ENCODE data around the gene SEMA5A. TPM values are rescaled to one million over a fixed set of nuclear protein-coding genes. Genes with fewer than 3 reads are reported as not detected.

The SEMA5A gene
- total RNA-seq, 4 donors from 2014 or later: 0.46 to 3.2 (median 1.7) TPM

- DNase-seq (no peak), ATAC-seq (no peak)
- no peak overlapping the region for H3K4me3 ChIP-seq
- H3K9me3 ChIP-seq: no peaks in the 10 kb centered on the region
- H3K36me3 ChIP-seq: no peaks in the 10 kb centered on the region
- TF ChIP-seq POLR2A (IDR thresholded peaks at IDR 0.05) (no peak), CTCF (IDR thresholded peaks at IDR 0.05 in 4 of 5, conservative IDR thresholded peaks at IDR 0.05 in 1 of 5) (no peak)
- H3K27ac ChIP-seq: no peak overlapping the region
- no peaks in the 10 kb centered on the region for H3K27me3 ChIP-seq
- H3K4me1 ChIP-seq: no peaks in the 10 kb centered on the region
- intact Hi-C loops (cut with DNase I; ENCODE audit: low total_unique reads): no loop called here
- in situ Hi-C loops (cut with MboI; ENCODE audit: low sequenced_read_pairs in 4 of 4): loop anchor here in 1 of 4 donors (25.0 kb wide), 1 partner anchor 164 kb away; the partner anchor contains the start of gene SEMA5A
Observed at GRCh38 chr5:9373571-9373970, 172.3 kb downstream of the SEMA5A start.

DNA sequence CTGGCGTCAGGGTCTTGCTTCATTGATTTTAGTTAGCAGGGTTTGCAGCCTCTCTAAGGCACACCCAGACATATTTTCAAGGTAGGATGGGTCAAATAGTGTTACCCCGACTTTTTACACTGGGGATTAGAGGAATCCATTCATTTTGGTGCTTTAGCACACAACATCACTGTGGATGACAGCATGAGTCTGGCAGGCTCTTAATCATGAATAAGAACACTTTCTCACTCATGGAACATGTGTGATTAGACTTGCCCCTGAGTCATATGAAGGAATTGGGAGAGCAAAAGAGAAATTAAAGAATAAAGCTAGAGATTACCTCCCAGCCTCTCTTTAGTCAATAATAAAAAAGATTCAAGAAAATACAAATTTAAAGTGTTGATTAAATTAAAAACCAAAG, 175.6 kb downstream of the SEMA5A start:
- DNase-seq (no peak), ATAC-seq (no peak)
- intact Hi-C loops (cut with DNase I; ENCODE audit: low total_unique reads) (no loop called here), in situ Hi-C loops (cut with MboI; ENCODE audit: low sequenced_read_pairs in 4 of 4) (loop anchor here in 1 of 4 donors (25.0 kb wide), 1 partner anchor 167 kb away; the partner anchor contains the start of gene SEMA5A)
- Histone ChIP-seq H3K36me3 (no peaks in the 10 kb centered on the region), H3K27ac (no peak overlapping the region), H3K4me3 (no peak overlapping the region), H3K9me3 (no peaks in the 10 kb centered on the region), H3K27me3 (no peaks in the 10 kb centered on the region), H3K4me1 (no peaks in the 10 kb centered on the region)
- TF ChIP-seq POLR2A (IDR thresholded peaks at IDR 0.05): no peak

DNA sequence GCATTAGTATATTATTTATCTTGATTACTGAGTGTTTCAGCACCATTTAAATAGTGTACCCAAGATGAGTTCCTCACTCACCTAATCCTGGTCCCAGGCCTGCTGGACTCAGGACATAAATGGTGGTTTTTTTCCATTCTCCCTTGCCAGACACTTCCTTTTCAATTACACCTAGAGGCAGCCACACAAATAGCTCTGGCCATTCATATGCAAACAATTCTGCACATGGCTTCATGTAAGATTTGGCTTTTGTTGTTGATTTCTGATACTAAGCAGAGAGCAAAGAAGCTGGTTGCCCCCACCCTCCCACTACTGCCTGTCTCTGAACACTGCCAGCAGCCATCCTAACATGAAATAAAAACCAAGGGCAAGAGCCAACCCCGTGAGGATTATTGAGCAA, 180.4 kb downstream of the SEMA5A start:
- H3K4me3 ChIP-seq: no peak overlapping the region
- H3K36me3 ChIP-seq: no peaks in the 10 kb centered on the region
- H3K4me1 ChIP-seq: no peaks in the 10 kb centered on the region
- no peaks in the 10 kb centered on the region for H3K27me3 ChIP-seq
- ATAC-seq: no peak
- no peaks in the 10 kb centered on the region for H3K9me3 ChIP-seq
- TF ChIP-seq CTCF (IDR thresholded peaks at IDR 0.05 in 4 of 5, conservative IDR thresholded peaks at IDR 0.05 in 1 of 5) (no peak), POLR2A (IDR thresholded peaks at IDR 0.05) (no peak)
- intact Hi-C loops (cut with DNase I; ENCODE audit: low total_unique reads): no loop called here
- DNase-seq: no peak
- in situ Hi-C loops (cut with MboI; ENCODE audit: low sequenced_read_pairs in 4 of 4): loop anchor here in 1 of 4 donors (25.0 kb wide), 1 partner anchor 172 kb away; the partner anchor contains the start of gene SEMA5A
- no peak overlapping the region for H3K27ac ChIP-seq

DNA sequence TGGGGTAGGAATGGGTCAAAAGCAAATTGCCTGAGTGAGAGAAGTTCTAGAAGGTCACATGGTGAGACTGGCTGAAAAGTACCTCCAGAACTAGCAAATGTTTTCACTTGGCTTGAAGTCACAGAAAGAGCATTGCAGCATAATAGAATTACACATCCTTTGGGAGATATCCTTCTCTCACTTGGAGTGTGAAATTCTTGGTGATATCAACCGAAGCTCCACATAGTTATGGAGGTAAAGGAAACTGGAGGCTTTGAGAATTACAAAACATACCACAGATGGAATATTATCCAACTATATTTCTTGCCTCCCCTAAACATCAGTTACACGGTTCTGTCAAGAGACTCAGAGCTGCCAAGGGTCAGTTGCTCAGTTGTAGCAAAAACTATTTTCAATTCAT, 182.4 kb downstream of the SEMA5A start:
- Histone ChIP-seq H3K36me3 (no peaks in the 10 kb centered on the region), H3K27me3 (no peaks in the 10 kb centered on the region), H3K4me3 (no peak overlapping the region), H3K27ac (no peak overlapping the region), H3K9me3 (no peaks in the 10 kb centered on the region), H3K4me1 (no peaks in the 10 kb centered on the region)
- no peak for ATAC-seq
- no peak for TF ChIP-seq CTCF (IDR thresholded peaks at IDR 0.05 in 4 of 5, conservative IDR thresholded peaks at IDR 0.05 in 1 of 5)
- no peak for TF ChIP-seq POLR2A (IDR thresholded peaks at IDR 0.05)
- DNase-seq: no peak
- intact Hi-C loops (cut with DNase I; ENCODE audit: low total_unique reads): no loop called here
- in situ Hi-C loops (cut with MboI; ENCODE audit: low sequenced_read_pairs in 4 of 4): loop anchor here in 1 of 4 donors (25.0 kb wide), 1 partner anchor 174 kb away; the partner anchor contains the start of gene SEMA5A

DNA sequence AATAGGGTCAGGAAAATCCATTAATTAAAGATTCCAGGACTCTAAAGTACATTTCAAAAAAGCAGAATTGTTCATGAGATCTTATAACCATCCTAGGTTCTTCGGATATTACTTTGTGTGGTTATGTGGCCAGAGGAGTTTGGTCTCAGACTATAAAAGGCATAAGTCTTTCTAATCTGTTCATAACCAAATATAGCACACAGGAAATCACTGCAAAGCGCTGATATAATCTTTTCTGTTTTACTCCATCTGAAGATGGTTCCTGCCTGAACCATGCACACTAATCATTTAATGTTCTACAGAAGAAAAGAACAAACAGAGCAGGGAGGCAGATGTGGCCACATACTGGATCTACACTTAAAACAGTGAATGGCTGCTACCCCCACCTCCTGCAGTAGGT, 182.8 kb downstream of the SEMA5A start:
- no peak for ATAC-seq
- Histone ChIP-seq H3K36me3 (no peaks in the 10 kb centered on the region), H3K4me1 (no peaks in the 10 kb centered on the region), H3K27me3 (no peaks in the 10 kb centered on the region), H3K4me3 (no peak overlapping the region), H3K9me3 (no peaks in the 10 kb centered on the region), H3K27ac (no peak overlapping the region)
- no peak for DNase-seq
- TF ChIP-seq POLR2A (IDR thresholded peaks at IDR 0.05) (no peak), CTCF (IDR thresholded peaks at IDR 0.05 in 4 of 5, conservative IDR thresholded peaks at IDR 0.05 in 1 of 5) (no peak)
- intact Hi-C loops (cut with DNase I; ENCODE audit: low total_unique reads): no loop called here
- in situ Hi-C loops (cut with MboI; ENCODE audit: low sequenced_read_pairs in 4 of 4): loop anchor here in 1 of 4 donors (25.0 kb wide), 1 partner anchor 174 kb away; the partner anchor contains the start of gene SEMA5A

All from gastrocnemius medialis (tissue), 4 donors.